HG02610 (cell line): ENCODE measurements around the gene CHTOP.
"Not testable (repeated sequence)": the region's sequence is repeated elsewhere in the genome, so short reads cannot be mapped to it uniquely, and the experiment has no call there.

Experiments used
- ATAC-seq: cut with Tn5 transposase; IDR thresholded peaks from one replicate; pipeline ENCODE4 v1.9.1; 2021; ENCODE audit warnings: mild to moderate bottlenecking, moderate library complexity; ENCODE audit not compliant: unreplicated experiment

Gene CHTOP

GRCh38 chr1:153633754-153634665 lies at the start of gene CHTOP:
CHTOP (plus strand) TSS chr1:153634066; CDS start chr1:153636589, 2,523 bp downstream.
- ATAC-seq: peak; percentile 85

- ATAC-seq: no peak
Measured at GRCh38 chr1:153585006-153585405, 48.9 kb upstream of the CHTOP start.

GRCh38 chr1:153586347-153586746 lies 47.5 kb upstream of the CHTOP start:
- ATAC-seq: no peak

GRCh38 chr1:153587314-153587713 lies 46.6 kb upstream of the CHTOP start:
- no peak for ATAC-seq

- not testable (repeated sequence) for ATAC-seq
Measured at GRCh38 chr1:153588033-153588432, 45.8 kb upstream of the CHTOP start.

- no peak for ATAC-seq
Measured at GRCh38 chr1:153588482-153588881, 45.4 kb upstream of the CHTOP start.

GRCh38 chr1:153592748-153593147 lies 41.1 kb upstream of the CHTOP start:
- ATAC-seq: no peak

GRCh38 chr1:153597206-153597605 lies 36.7 kb upstream of the CHTOP start:
- no peak for ATAC-seq

- peak; percentile 97 for ATAC-seq
Measured at GRCh38 chr1:153598309-153599172, 35.3 kb upstream of the CHTOP start.

GRCh38 chr1:153599847-153600246 lies 34.0 kb upstream of the CHTOP start:
- ATAC-seq: no peak

GRCh38 chr1:153602749-153603148 lies 31.1 kb upstream of the CHTOP start:
- no peak for ATAC-seq

- ATAC-seq: no peak
Measured at GRCh38 chr1:153606194-153606593, 27.7 kb upstream of the CHTOP start.

GRCh38 chr1:153607381-153607780 lies 26.5 kb upstream of the CHTOP start:
- ATAC-seq: no peak

- no peak for ATAC-seq
Measured at GRCh38 chr1:153608089-153608682, 25.7 kb upstream of the CHTOP start.

GRCh38 chr1:153608742-153609584 lies 24.9 kb upstream of the CHTOP start:
- ATAC-seq: no peak

GRCh38 chr1:153609585-153609907 lies 24.3 kb upstream of the CHTOP start:
- ATAC-seq: no peak

GRCh38 chr1:153610334-153610733 lies 23.5 kb upstream of the CHTOP start:
- ATAC-seq: no peak

GRCh38 chr1:153610811-153611301 lies 23.0 kb upstream of the CHTOP start:
- no peak for ATAC-seq

GRCh38 chr1:153611356-153611755 lies 22.5 kb upstream of the CHTOP start:
- ATAC-seq: no peak

GRCh38 chr1:153612111-153612754 lies 21.6 kb upstream of the CHTOP start:
- no peak for ATAC-seq
